HepG2 (cell line): ENCODE results near the gene CCT5.

Experiments used
- FOXA1 ChIP-seq, 2 experiments: fragments of 450-650 bp in 1 of 2; sonication (generic) in 1 of 2; formaldehyde crosslinking in 1 of 2; IDR thresholded peaks; 2 replicates each; pipeline versions ENCODE4 v1.4.0 to v1.6.1; 2016 to 2020; ENCODE audit warnings: missing genetic modification reagents in 1 of 2
- HDAC6 ChIP-seq: fragments of 200-600 bp; sonication (generic); IDR thresholded peaks from 2 replicates; pipeline ENCODE4 v1.7.0; 2017; ENCODE audit warnings: mild to moderate bottlenecking, antibody characterized with exemption, low read length, low read depth
- RAD21 ChIP-seq: fragments of 450-650 bp; formaldehyde crosslinking; IDR thresholded peaks from 2 replicates; pipeline ENCODE4 v1.5.0; 2020; ENCODE audit warnings: mild to moderate bottlenecking
- SKI ChIP-seq: fragments of 450-650 bp; IDR thresholded peaks from one replicate; pipeline ENCODE4 v1.6.1; 2018; ENCODE audit warnings: mild to moderate bottlenecking; ENCODE audit not compliant: partially characterized antibody
- SRF ChIP-seq: IDR thresholded peaks from 2 replicates; pipeline ENCODE4 v1.6.1; 2011; ENCODE audit warnings: mild to moderate bottlenecking, low read depth, low read length, moderate library complexity
- YEATS4 ChIP-seq: sonication (generic); formaldehyde crosslinking; IDR thresholded peaks from 2 replicates; pipeline ENCODE4 v1.4.0; 2020; ENCODE audit warnings: missing genetic modification reagents, borderline replicate concordance
- TF ChIP-seq, protein P1 (sequence below): sonication (generic); formaldehyde crosslinking; IDR thresholded peaks from 2 replicates; pipeline ENCODE4 v1.4.0; 2020; ENCODE audit warnings: missing genetic modification reagents, borderline replicate concordance
- TF ChIP-seq, protein P2 (sequence below), 2 experiments: IDR thresholded peaks; 2 replicates each; pipeline ENCODE4 v1.6.1; 2011 to 2012; ENCODE audit warnings: low read length in 2 of 2, borderline replicate concordance in 1 of 2, low read depth in 1 of 2, mild to moderate bottlenecking in 1 of 2, moderate library complexity in 1 of 2

DNA sequence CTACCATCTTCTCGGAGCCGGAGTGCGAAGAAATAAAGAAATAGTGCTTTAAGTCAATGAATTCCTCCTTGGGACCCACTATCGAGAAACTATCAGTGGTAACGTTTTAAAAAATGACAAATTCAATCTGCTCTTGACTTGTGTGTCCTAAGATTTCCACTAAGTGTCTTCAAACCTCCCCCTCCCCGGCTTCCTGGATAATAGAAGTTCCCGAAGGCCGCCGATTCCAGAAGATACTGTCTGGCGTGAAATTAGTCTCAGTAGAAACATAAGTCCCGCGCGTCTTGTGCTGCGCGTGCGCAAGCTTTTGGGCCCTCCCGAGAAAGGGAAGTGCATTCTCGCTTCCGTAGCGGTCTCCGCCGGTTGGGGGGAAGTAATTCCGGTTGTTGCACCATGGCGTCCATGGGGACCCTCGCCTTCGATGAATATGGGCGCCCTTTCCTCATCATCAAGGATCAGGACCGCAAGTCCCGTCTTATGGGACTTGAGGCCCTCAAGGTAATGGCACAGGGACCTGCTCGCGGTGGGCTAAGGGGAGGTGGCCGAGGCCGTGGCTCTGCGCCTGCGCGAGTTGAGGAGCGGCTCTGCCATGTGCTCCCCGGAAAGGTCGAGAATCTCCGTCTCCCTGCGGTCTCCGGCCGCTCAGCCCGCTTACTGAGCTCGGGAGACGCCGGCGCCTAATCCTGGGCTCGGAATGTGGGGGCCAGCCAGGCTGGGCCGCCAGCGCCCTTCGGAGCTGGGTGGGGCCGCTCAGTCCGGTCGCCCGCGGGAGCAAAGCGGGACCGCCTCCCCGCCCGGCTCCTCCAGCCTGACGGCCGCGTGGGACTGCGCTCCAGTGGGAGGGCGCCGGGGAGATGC, at the start of gene CCT5:
- TF ChIP-seq FOXA1 (IDR thresholded peaks at IDR 0.05) = no peak
- TF ChIP-seq FOXA1 (CRISPR knock-in tag; IDR thresholded peaks at IDR 0.05) = no peak
- TF ChIP-seq RAD21 (CRISPR knock-in tag) = no peak; the same call in 1 of the 2 replicates
- no peak for TF ChIP-seq HDAC6
- TF ChIP-seq, protein P1, sequence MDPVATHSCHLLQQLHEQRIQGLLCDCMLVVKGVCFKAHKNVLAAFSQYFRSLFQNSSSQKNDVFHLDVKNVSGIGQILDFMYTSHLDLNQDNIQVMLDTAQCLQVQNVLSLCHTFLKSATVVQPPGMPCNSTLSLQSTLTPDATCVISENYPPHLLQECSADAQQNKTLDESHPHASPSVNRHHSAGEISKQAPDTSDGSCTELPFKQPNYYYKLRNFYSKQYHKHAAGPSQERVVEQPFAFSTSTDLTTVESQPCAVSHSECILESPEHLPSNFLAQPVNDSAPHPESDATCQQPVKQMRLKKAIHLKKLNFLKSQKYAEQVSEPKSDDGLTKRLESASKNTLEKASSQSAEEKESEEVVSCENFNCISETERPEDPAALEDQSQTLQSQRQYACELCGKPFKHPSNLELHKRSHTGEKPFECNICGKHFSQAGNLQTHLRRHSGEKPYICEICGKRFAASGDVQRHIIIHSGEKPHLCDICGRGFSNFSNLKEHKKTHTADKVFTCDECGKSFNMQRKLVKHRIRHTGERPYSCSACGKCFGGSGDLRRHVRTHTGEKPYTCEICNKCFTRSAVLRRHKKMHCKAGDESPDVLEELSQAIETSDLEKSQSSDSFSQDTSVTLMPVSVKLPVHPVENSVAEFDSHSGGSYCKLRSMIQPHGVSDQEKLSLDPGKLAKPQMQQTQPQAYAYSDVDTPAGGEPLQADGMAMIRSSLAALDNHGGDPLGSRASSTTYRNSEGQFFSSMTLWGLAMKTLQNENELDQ (CRISPR knock-in tag) = no peak; the same call in 1 of the 2 replicates
- TF ChIP-seq YEATS4 (CRISPR knock-in tag) = peak; percentile 91
- TF ChIP-seq SKI = no peak
- TF ChIP-seq, protein P2, sequence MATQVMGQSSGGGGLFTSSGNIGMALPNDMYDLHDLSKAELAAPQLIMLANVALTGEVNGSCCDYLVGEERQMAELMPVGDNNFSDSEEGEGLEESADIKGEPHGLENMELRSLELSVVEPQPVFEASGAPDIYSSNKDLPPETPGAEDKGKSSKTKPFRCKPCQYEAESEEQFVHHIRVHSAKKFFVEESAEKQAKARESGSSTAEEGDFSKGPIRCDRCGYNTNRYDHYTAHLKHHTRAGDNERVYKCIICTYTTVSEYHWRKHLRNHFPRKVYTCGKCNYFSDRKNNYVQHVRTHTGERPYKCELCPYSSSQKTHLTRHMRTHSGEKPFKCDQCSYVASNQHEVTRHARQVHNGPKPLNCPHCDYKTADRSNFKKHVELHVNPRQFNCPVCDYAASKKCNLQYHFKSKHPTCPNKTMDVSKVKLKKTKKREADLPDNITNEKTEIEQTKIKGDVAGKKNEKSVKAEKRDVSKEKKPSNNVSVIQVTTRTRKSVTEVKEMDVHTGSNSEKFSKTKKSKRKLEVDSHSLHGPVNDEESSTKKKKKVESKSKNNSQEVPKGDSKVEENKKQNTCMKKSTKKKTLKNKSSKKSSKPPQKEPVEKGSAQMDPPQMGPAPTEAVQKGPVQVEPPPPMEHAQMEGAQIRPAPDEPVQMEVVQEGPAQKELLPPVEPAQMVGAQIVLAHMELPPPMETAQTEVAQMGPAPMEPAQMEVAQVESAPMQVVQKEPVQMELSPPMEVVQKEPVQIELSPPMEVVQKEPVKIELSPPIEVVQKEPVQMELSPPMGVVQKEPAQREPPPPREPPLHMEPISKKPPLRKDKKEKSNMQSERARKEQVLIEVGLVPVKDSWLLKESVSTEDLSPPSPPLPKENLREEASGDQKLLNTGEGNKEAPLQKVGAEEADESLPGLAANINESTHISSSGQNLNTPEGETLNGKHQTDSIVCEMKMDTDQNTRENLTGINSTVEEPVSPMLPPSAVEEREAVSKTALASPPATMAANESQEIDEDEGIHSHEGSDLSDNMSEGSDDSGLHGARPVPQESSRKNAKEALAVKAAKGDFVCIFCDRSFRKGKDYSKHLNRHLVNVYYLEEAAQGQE (IDR thresholded peaks at IDR 0.05; ENCODE audit: borderline replicate concordance in 1 of 2, low read depth in 1 of 2, low read length in 2 of 2) = no peak; a peak in 1 of 4 replicates
- TF ChIP-seq SRF = no peak
